ENCODE data around the gene ZNRF3. TPM values are rescaled to one million over a fixed set of nuclear protein-coding genes. Genes with fewer than 3 reads are reported as not detected.
"Not testable (repeated sequence)": the region's sequence is repeated elsewhere in the genome, so short reads cannot be mapped to it uniquely, and the experiment has no call there.

Gene ZNRF3
- total RNA-seq = under 1 TPM; 0.58 to 0.72 TPM

DNA sequence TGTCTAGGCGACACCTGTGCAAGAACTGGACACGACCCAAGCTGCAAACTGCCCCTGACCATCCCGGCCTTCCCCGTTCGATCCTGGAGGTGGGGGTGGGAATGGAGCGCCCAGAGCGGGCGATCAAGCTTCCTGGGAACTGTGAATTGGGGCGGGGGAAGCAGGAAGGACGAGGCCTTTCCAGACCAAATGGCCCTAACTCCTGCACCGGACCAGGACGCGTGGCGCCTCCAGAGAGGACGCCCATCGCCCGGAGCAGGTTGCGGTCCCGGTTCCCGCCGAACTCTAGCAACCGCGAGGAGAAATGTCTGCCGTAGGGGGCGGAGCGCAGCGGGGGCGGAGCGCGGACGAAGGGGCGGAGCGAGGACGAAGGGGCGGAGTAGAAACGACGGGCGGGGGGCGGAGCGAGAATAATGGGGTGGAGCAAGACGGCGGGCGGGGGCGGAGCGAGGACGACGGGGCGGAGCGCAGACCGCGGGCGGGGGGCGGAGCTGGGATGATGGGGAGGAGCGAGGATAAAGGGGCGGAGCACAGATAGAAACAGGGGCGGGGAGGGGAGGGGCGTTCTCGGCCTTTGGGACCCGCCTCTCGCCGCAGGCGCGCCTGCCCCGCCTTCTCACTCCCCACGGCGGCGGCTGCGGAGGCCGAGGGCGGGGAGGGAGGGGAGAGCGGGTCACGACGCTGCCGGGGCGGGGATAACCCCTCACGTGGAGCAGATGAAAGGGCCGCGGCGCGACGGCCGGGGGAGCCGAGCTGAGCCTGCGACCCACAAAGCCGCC, at the start of gene ZNRF3:
Gene ZNRF3 (plus strand): TSS at position 695 of the 779 bp plus-strand sequence. CDS start 195 bp downstream, outside the sequence.
- DNase-seq = peak; percentile 84
- Mint-ChIP-seq H3K9me3 (no peaks in the 10 kb centered on the region), H3K27ac (peak within 1 kb of the TSS; percentile 81), H3K4me1 (peaks cover 22% of the 10 kb centered on the region), H3K4me3 (peak within 1 kb of the TSS; percentile 74), H3K36me3 (ENCODE audit: low read depth) (peaks cover 1% of the 10 kb centered on the region), H3K27me3 (peaks cover 54% of the 10 kb centered on the region)
- POLR2A ChIA-PET = no interaction called here
- CTCF ChIA-PET = no interaction called here

DNA sequence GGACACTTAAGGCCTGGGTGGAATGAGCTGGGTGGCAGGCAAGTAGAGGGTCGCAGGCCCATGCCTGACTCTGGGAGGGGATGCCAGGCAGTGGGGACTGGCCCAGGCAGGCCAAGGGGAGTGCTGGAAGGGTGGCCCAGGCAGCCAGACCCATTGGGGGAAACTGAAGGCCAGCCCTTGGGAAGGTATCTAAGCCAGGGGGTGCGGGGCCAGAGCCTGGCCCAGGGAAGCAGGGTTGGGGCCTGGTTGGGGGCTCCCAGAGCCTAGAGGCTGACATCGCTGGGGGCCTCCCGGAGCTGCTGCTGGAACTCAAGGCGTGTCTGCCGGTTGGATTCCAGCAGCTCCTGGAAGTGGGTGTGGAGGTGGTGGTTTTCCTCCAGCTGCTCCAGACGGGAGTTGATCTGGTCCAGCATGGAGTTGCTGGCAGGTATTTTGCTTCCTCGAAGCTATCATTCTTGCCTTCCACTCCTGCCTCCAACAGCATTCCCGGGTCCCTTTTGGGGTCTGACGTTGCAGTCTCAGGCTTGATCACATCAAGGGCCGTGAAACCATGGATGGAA, 47.7 kb upstream of the ZNRF3 start:
- Mint-ChIP-seq H3K36me3 (ENCODE audit: low read depth) (peaks cover 12% of the 10 kb centered on the region), H3K27me3 (no peaks in the 10 kb centered on the region), H3K4me3 (no peak overlapping the region), H3K27ac (no peak overlapping the region), H3K9me3 (no peaks in the 10 kb centered on the region), H3K4me1 (peaks cover 14% of the 10 kb centered on the region)
- POLR2A ChIA-PET = no interaction called here
- DNase-seq = no peak
- CTCF ChIA-PET = interaction anchor here (1.0 to 1.3 kb wide), 2 partner anchors 9 to 20 kb away, joined by 3 to 4 read pairs; no protein-coding TSS in a partner anchor

DNA sequence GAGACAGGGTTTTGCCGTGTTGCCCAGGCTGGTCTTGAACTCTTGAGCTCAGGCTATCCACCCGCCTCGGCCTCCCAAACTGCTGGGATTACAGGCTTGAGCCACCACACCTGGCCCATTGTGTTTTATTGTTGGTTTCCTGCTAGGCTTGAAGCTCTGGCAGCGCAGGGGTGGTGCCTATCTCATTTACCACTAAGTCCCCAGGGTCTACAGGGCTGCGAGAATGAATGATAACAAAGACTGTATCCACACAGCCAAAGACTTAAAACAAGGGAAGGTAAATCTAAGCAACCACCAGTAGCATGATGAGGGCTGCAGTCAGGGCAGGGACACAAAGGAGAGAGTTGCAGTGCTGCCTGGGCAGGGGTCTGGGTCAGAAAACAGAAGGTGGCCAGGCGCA, 45.7 kb upstream of the ZNRF3 start:
- Mint-ChIP-seq H3K4me1 (peaks cover 11% of the 10 kb centered on the region), H3K27ac (no peak overlapping the region)

DNA sequence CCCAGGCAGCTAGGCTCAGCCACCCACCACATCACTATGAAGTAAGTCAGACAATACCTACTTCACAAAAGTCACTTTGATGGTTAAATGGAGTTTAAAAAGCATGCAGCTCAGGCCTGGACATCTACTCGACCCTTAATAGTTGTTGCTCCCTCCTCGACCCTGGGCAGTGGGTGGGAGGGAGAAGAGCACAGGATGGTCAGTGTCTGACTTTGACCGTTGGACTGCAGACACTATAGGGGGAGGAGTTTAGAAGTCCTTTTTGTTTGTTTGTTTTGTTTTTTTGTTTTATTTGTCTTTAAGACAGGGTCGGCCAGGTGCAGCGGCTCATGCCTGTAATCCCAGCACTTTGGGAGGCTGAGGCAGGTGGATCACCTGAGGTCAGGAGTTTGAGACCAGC, 44.4 kb upstream of the ZNRF3 start:
- Mint-ChIP-seq H3K27ac (no peak overlapping the region), H3K27me3 (peaks cover 4% of the 10 kb centered on the region), H3K4me1 (no peaks in the 10 kb centered on the region), H3K9me3 (no peaks in the 10 kb centered on the region), H3K4me3 (no peak overlapping the region), H3K36me3 (ENCODE audit: low read depth) (peaks cover under 1% of the 10 kb centered on the region)
- CTCF ChIA-PET = interaction anchor here (0.7 to 1.5 kb wide), 3 partner anchors 10 to 44 kb away, joined by 3 to 4 read pairs (median 3); no protein-coding TSS in a partner anchor
- no peak for DNase-seq
- POLR2A ChIA-PET = no interaction called here

More for the DNA sequence above, 45.7 kb upstream of the ZNRF3 start:
- Mint-ChIP-seq H3K27me3 (no peaks in the 10 kb centered on the region), H3K36me3 (ENCODE audit: low read depth) (peaks cover 6% of the 10 kb centered on the region), H3K9me3 (no peaks in the 10 kb centered on the region), H3K4me3 (no peak overlapping the region)
- no peak for DNase-seq
- ChIA-PET POLR2A (no interaction called here), CTCF (interaction anchor here (1.5 kb wide), 1 partner anchor 9 kb away, joined by 4 read pairs; no protein-coding TSS in a partner anchor)

DNA sequence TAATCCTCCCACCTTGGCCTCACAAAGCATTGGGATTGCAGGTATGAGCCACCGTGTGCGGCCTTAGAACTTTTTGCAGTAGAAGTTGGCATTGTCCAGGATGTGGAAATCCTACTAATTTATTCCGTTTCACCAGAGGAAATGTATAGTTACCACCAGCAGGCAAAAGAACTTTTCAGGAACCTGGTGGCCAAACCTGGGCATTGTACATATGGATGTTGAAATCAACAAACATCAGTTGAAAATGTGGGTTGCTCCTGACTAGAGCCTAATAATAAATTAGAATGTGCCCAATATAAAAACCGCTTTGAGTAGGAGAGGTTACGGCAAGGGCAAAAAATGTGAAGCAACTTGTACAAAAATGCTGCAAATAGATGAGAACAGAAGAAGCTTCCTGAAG, 42.3 kb upstream of the ZNRF3 start:
- POLR2A ChIA-PET = no interaction called here
- DNase-seq = no peak
- H3K4me3 Mint-ChIP-seq = no peak overlapping the region
- H3K4me1 Mint-ChIP-seq = no peaks in the 10 kb centered on the region
- CTCF ChIA-PET = interaction anchor here (0.7 to 0.9 kb wide), 2 partner anchors 9 to 31 kb away, joined by 3 read pairs; no protein-coding TSS in a partner anchor
- peaks cover 4% of the 10 kb centered on the region for H3K27me3 Mint-ChIP-seq
- H3K36me3 Mint-ChIP-seq (ENCODE audit: low read depth) = no peaks in the 10 kb centered on the region
- H3K9me3 Mint-ChIP-seq = no peaks in the 10 kb centered on the region
- H3K27ac Mint-ChIP-seq = no peak overlapping the region

DNA sequence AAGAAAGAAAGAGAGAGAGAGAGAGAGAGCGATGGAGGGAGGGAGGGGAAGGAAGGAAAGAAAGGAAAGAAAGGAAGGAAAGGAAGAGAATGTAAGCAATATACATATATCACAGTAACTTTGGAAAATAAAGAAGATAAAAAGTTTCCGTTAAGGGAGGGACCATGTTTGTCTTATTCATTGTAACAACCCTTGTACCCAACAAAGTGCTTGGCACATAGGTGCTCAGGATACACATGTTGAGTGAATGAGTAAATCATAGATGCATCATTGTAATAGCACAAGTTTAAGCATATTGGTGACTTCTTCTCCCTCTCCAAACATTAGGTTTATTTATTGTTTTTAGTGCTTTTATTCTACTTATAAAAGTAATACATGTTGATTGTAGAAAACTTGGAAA, 39.7 kb upstream of the ZNRF3 start:
- H3K36me3 Mint-ChIP-seq (ENCODE audit: low read depth) = peaks cover 5% of the 10 kb centered on the region
- H3K27ac Mint-ChIP-seq = no peak overlapping the region
- H3K4me1 Mint-ChIP-seq = no peaks in the 10 kb centered on the region
- H3K4me3 Mint-ChIP-seq = no peak overlapping the region
- no peak for DNase-seq
- H3K9me3 Mint-ChIP-seq = peaks cover 11% of the 10 kb centered on the region
- ChIA-PET POLR2A (no interaction called here), CTCF (no interaction called here)
- peaks cover 4% of the 10 kb centered on the region for H3K27me3 Mint-ChIP-seq

DNA sequence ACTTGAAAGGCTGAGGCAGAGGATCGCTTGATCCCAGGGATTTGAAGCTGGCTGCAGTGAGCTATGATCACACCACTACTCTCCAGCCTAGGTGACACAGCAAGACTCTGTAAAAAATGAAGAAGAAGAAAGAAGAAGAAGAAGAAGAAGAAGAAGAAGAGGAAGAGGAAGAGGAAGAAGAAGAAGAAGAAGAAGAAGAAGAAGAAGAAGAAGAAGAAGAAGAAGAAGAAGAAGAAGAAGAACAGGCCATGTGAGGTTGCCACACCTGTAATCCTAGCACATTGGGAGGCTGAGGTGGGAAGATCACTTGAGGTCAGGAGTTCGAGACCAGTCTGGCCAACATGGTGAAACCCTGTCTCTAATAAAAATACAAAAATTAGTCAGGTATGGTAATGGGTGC, 39.1 kb upstream of the ZNRF3 start:
- H3K27me3 Mint-ChIP-seq; H3K36me3 Mint-ChIP-seq (ENCODE audit: low read depth); DNase-seq; H3K4me3 Mint-ChIP-seq; H3K4me1 Mint-ChIP-seq; CTCF ChIA-PET; POLR2A ChIA-PET; H3K27ac Mint-ChIP-seq: not testable (repeated sequence)
- peaks cover 11% of the 10 kb centered on the region for H3K9me3 Mint-ChIP-seq

DNA sequence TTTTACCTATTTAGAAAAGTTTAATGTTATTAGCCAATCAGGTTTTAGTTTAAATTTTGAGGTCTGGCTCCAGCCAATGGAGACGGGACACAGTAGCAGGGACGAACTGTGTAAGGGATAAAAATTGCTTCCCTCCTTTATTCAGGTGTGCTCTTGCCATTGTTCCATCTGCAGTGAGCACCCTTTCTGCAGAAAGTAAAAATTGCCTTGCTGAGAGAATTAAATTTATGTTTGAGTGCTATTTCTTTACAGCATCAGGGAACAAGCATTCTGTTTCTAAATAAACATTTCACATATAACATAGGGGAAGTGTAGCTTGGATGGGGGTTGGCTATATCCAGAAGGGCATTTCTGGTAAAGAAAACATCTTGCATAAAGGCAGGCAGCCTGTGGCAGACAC, 36.4 kb upstream of the ZNRF3 start:
- CTCF ChIA-PET = interaction anchor here (1.2 kb wide), 1 partner anchor 20 kb away, joined by 3 read pairs; no protein-coding TSS in a partner anchor
- Mint-ChIP-seq H3K9me3 (peaks cover 11% of the 10 kb centered on the region), H3K27me3 (peaks cover 4% of the 10 kb centered on the region), H3K4me1 (no peaks in the 10 kb centered on the region), H3K4me3 (no peak overlapping the region), H3K27ac (no peak overlapping the region), H3K36me3 (ENCODE audit: low read depth) (peaks cover 5% of the 10 kb centered on the region)
- DNase-seq = no peak
- POLR2A ChIA-PET = no interaction called here

DNA sequence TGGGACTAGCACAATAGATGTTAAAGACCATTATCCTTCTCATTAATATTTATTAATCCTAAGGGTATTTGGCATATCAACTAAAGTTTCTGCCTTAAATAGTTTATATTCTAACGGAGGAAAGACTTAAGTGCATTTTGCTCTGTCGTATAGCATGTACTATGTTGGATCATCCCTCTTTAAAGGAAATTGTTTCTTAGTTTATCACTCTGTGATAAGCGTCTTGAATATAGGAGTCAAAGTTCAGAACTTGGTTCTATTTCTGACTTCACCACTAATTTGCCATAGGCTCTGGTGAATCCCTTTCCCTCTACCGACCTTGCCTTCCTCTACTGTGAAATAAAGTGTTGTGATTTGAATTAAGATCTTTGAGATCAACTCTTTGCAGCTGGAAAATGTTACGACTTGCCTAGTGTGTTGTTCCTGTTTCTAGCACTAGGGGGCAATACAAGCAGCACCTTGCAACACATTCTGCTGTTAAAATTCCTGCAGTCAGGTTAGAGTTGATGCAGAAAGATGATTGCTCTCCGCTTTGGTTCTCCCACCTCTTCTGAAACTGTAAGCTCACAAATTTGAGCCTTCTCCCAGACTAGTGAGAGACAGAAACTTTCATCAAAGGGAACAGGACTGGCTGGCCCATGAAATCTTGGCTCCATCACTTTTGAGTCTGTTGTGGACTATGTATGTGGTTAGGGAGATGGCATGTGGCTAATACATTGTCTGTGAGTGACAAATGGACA, 27.8 kb upstream of the ZNRF3 start:
- no peaks in the 10 kb centered on the region for H3K4me1 Mint-ChIP-seq
- H3K36me3 Mint-ChIP-seq (ENCODE audit: low read depth) = no peaks in the 10 kb centered on the region
- peaks cover 11% of the 10 kb centered on the region for H3K27me3 Mint-ChIP-seq
- H3K4me3 Mint-ChIP-seq = no peak overlapping the region
- no peak overlapping the region for H3K27ac Mint-ChIP-seq
- ChIA-PET CTCF (interaction anchor here (0.5 to 1.2 kb wide), 6 partner anchors 18 to 186 kb away, joined by 3 to 5 read pairs (median 3); no protein-coding TSS in a partner anchor), POLR2A (no interaction called here)
- DNase-seq = peak; percentile 62
- no peaks in the 10 kb centered on the region for H3K9me3 Mint-ChIP-seq

DNA sequence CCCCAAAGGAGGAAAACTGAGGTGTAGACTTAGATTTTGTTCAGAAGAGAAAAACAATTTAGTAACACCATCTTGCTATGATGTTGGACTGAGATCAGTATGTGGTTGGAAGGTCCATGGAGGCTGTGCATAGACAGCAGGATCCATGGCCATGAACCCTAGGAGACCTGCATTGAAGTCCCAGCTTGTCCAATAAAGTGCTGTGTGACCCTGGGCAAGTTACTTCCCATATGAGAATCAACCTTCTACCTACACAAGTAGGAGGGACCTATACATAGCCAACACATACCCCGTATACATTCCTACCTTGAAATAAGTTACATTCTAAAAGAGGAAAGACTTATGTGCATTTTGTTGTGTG, 27.3 kb upstream of the ZNRF3 start:
- no peak for DNase-seq
- Mint-ChIP-seq H3K4me1 (no peaks in the 10 kb centered on the region), H3K36me3 (ENCODE audit: low read depth) (no peaks in the 10 kb centered on the region), H3K27ac (no peak overlapping the region), H3K9me3 (no peaks in the 10 kb centered on the region), H3K4me3 (no peak overlapping the region), H3K27me3 (peaks cover 11% of the 10 kb centered on the region)
- ChIA-PET CTCF (interaction anchor here (1.1 to 1.2 kb wide), 2 partner anchors 184 to 185 kb away, joined by 3 read pairs; no protein-coding TSS in a partner anchor), POLR2A (no interaction called here)

DNA sequence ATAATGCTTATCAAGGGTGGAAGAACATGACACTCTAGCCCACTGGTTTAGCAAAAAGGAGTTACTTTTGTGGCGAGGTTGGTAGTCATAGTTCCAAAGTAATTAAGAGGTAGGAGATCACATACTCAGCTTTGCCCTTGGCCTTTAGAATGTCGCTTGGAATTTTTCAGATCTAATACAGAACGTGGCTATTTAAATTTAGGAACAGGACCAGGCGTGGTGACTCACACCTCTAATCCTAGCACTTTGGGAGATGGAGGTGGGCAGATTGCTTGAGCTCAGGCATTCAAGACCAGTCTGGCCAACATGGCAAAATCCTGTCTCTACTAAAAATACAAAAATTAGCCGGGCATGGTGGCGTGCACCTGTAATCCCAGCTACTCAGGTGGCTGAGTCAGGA, 26.1 kb upstream of the ZNRF3 start:
- peaks cover 11% of the 10 kb centered on the region for H3K27me3 Mint-ChIP-seq
- ChIA-PET POLR2A (no interaction called here), CTCF (interaction anchor here (0.5 kb wide), 1 partner anchor 391 kb away, joined by 3 read pairs; no protein-coding TSS in a partner anchor)
- no peaks in the 10 kb centered on the region for H3K36me3 Mint-ChIP-seq (ENCODE audit: low read depth)
- no peaks in the 10 kb centered on the region for H3K9me3 Mint-ChIP-seq
- no peaks in the 10 kb centered on the region for H3K4me1 Mint-ChIP-seq
- no peak overlapping the region for H3K27ac Mint-ChIP-seq
- no peak overlapping the region for H3K4me3 Mint-ChIP-seq
- no peak for DNase-seq

DNA sequence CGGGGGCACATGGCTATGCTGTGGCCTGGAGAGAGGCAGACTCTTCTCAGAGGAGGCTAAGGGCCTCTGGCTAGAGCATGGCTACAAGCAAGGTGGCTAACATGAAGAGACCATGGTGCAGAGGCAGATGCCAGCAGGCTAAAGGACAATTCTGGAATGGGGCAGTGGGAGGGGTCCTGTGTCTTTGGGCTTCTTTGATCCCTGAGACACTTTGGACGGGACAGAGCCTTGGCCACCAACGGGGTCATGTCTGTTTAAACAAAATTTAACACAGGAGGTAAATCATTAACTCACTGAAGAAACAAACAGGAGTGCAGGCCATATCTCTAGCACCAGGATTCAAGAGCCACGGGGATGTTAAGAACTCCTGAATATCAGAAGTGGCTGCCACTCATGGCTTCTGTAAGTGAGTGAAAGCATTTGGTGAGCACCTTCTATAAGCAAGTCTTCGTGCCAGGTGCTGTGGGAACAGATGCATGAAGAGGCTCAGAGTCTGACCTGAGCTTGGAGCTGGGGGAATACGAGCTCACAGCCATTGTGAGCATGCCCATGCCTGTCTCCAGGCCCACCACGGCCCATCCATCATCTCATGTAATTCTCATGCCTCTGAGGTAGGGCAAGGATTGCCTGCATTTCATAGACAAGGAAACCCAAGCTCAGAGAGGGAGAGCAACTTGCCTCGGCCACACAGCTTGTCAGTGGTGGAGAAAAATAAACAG, 18.3 kb upstream of the ZNRF3 start:
- CTCF ChIA-PET = no interaction called here

More for the DNA sequence above, 18.3 kb upstream of the ZNRF3 start:
- Mint-ChIP-seq H3K27ac (no peak overlapping the region), H3K36me3 (ENCODE audit: low read depth) (no peaks in the 10 kb centered on the region), H3K27me3 (peaks cover 3% of the 10 kb centered on the region), H3K4me1 (no peaks in the 10 kb centered on the region), H3K9me3 (no peaks in the 10 kb centered on the region), H3K4me3 (no peak overlapping the region)
- no peak for DNase-seq
- POLR2A ChIA-PET = no interaction called here

All from activated CD4-positive, alpha-beta T cell treated with anti-CD3 and anti-CD28 coated beads, Interleukin-2, amount 10 ng/mL, durations not matched to agents 7 days and 5 days (primary cell).